MCF 10A (cell line): ENCODE data around the gene SYT5. TPM values are rescaled to one million over a fixed set of nuclear protein-coding genes. Genes with fewer than 3 reads are reported as not detected.

Source experiments
- BruUV-seq: library from RNA; stranded (reverse); fragments of 400-500 nt; replicated peaks from 2 replicates; lab custom pipeline; 2021; lab: Mats Ljungman, UMichigan
- CTCF ChIA-PET: fragments of 300-600 bp; sonication (Branson Sonifier 250); formaldehyde crosslinking; extraction: SDS; loops from one replicate; lab custom pipeline; 2021; ENCODE audit warnings: antibody characterized with exemption, inconsistent platforms; lab: Yijun Ruan, JAX
- POLR2A ChIA-PET: fragments of 300-600, 350-650 bp; sonication (Branson Sonifier 250); formaldehyde crosslinking; extraction: SDS; loops from one replicate; lab custom pipeline; 2020; ENCODE audit warnings: antibody characterized with exemption, inconsistent platforms; lab: Yijun Ruan, JAX
- DNase-seq: peaks from one replicate; pipeline ENCODE4 v3.0.0-alpha.2; 2018; ENCODE audit not compliant: unreplicated experiment
- H3K27ac Mint-ChIP-seq: one replicate; pipeline ENCODE4 v1.8.0; 2022; ENCODE audit warnings: mild to moderate bottlenecking, low read depth, mixed read lengths; ENCODE audit not compliant: unreplicated experiment
- H3K27me3 Mint-ChIP-seq: one replicate; pipeline ENCODE4 v1.8.0; 2022; ENCODE audit warnings: mixed read lengths; ENCODE audit not compliant: insufficient read depth, unreplicated experiment
- H3K36me3 Mint-ChIP-seq: one replicate; pipeline ENCODE4 v1.8.0; 2022; ENCODE audit warnings: mild to moderate bottlenecking, moderate library complexity, mixed read lengths; ENCODE audit not compliant: insufficient read depth, unreplicated experiment
- H3K4me1 Mint-ChIP-seq: one replicate; pipeline ENCODE4 v1.8.0; 2022; ENCODE audit warnings: mixed read lengths; ENCODE audit not compliant: insufficient read depth, unreplicated experiment
- H3K4me3 Mint-ChIP-seq: one replicate; pipeline ENCODE4 v1.8.0; 2022; ENCODE audit warnings: mild to moderate bottlenecking, moderate library complexity, mixed read lengths; ENCODE audit not compliant: unreplicated experiment
- H3K9me3 Mint-ChIP-seq: one replicate; pipeline ENCODE4 v1.8.0; 2022; ENCODE audit warnings: mixed read lengths; ENCODE audit not compliant: unreplicated experiment
- intact Hi-C: fragments of 100-400 bp; cut with micrococcal nuclease; formaldehyde crosslinking; loops from 2 replicates; pipeline ENCODE4 v1.14.1; 2022
- total RNA-seq: library from RNA; stranded (reverse); gene quantifications from 2 replicates; pipeline ENCODE4 v1.2.3, GENCODE V29; 2022
- TF ChIP-seq, protein P1 (sequence below): fragments of 200-600 bp; IDR thresholded peaks from one replicate; pipeline ENCODE4 v1.8.0; 2022; ENCODE audit warnings: antibody characterized with exemption, mild to moderate bottlenecking; ENCODE audit not compliant: unreplicated experiment

The SYT5 gene
- total RNA-seq, 1 experiment from 2014 or later = not detected

GRCh38 chr19:55152017-55152416 is 28.1 kb downstream of the SYT5 start:
- DNase-seq = no peak
- POLR2A ChIA-PET = interaction anchor here (0.6 kb wide), 1 partner anchor 344 kb away, joined by 3 read pairs; no protein-coding TSS in a partner anchor
- intact Hi-C loops = no loop called here
- CTCF ChIA-PET = interaction anchor here (0.7 to 1.8 kb wide), 6 partner anchors 9 to 151 kb away, joined by 3 to 8 read pairs (median 6); no protein-coding TSS in a partner anchor
- Mint-ChIP-seq H3K4me3 (no peak overlapping the region), H3K27ac (no peak overlapping the region), H3K4me1 (peaks cover 14% of the 10 kb centered on the region), H3K9me3 (peaks cover 9% of the 10 kb centered on the region), H3K27me3 (peaks cover 24% of the 10 kb centered on the region), H3K36me3 (no peaks in the 10 kb centered on the region)
- TF ChIP-seq, protein P1, sequence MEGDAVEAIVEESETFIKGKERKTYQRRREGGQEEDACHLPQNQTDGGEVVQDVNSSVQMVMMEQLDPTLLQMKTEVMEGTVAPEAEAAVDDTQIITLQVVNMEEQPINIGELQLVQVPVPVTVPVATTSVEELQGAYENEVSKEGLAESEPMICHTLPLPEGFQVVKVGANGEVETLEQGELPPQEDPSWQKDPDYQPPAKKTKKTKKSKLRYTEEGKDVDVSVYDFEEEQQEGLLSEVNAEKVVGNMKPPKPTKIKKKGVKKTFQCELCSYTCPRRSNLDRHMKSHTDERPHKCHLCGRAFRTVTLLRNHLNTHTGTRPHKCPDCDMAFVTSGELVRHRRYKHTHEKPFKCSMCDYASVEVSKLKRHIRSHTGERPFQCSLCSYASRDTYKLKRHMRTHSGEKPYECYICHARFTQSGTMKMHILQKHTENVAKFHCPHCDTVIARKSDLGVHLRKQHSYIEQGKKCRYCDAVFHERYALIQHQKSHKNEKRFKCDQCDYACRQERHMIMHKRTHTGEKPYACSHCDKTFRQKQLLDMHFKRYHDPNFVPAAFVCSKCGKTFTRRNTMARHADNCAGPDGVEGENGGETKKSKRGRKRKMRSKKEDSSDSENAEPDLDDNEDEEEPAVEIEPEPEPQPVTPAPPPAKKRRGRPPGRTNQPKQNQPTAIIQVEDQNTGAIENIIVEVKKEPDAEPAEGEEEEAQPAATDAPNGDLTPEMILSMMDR = no peak
- BruUV-seq = no TSS peak

GRCh38 chr19:55149078-55150003 is 30.7 kb downstream of the SYT5 start, which contains the start of gene TNNT1:
TNNT1 (minus strand) TSS chr19:55149206; CDS start chr19:55147157, 2,049 bp downstream.
- POLR2A ChIA-PET = no interaction called here
- peaks cover 9% of the 10 kb centered on the region for H3K9me3 Mint-ChIP-seq
- CTCF ChIA-PET = interaction anchor here (0.5 kb wide), 1 partner anchor 9 kb away, joined by 3 read pairs; no protein-coding TSS in a partner anchor
- TF ChIP-seq, protein P1 = no peak
- H3K4me1 Mint-ChIP-seq = peaks cover 14% of the 10 kb centered on the region
- no peak for DNase-seq
- H3K36me3 Mint-ChIP-seq = no peaks in the 10 kb centered on the region
- H3K27ac Mint-ChIP-seq = peak within 1 kb of the TSS; percentile 80
- BruUV-seq = no TSS peak
- H3K27me3 Mint-ChIP-seq = peaks cover 24% of the 10 kb centered on the region
- no peak within 1 kb of the TSS for H3K4me3 Mint-ChIP-seq
- intact Hi-C loops = no loop called here

- peaks cover 14% of the 10 kb centered on the region for H3K4me1 Mint-ChIP-seq
- ChIA-PET POLR2A (interaction anchor here (0.8 to 1.4 kb wide), 4 partner anchors 12 to 451 kb away, joined by 3 to 5 read pairs (median 4); partner anchors contain the start of gene FIZ1), CTCF (interaction anchor here (0.6 to 3.6 kb wide), 9 partner anchors 8 to 362 kb away, joined by 3 to 21 read pairs (median 3); no protein-coding TSS in a partner anchor)
- no peak overlapping the region for H3K27ac Mint-ChIP-seq
- H3K27me3 Mint-ChIP-seq = peaks cover 24% of the 10 kb centered on the region
- H3K36me3 Mint-ChIP-seq = no peaks in the 10 kb centered on the region
- TF ChIP-seq, protein P1 = no peak
- intact Hi-C loops = loop anchor here (2.0 kb wide), 2 partner anchors 19 to 69 kb away; partner anchors contain the start of gene DNAAF3
- peaks cover 9% of the 10 kb centered on the region for H3K9me3 Mint-ChIP-seq
- DNase-seq = no peak
- BruUV-seq = no TSS peak
- H3K4me3 Mint-ChIP-seq = no peak overlapping the region
Observed at GRCh38 chr19:55147545-55148251, 32.4 kb downstream of the SYT5 start.
